ENCODE data around the gene PDGFA.

PDGFA gene

GRCh38 chr7:494259-494687 is 25.4 kb downstream of the PDGFA start:
- in situ Hi-C loops (cut with HindIII; ENCODE audit: low sequenced_read_pairs), result no loop called here
- TF ChIP-seq, protein P1, sequence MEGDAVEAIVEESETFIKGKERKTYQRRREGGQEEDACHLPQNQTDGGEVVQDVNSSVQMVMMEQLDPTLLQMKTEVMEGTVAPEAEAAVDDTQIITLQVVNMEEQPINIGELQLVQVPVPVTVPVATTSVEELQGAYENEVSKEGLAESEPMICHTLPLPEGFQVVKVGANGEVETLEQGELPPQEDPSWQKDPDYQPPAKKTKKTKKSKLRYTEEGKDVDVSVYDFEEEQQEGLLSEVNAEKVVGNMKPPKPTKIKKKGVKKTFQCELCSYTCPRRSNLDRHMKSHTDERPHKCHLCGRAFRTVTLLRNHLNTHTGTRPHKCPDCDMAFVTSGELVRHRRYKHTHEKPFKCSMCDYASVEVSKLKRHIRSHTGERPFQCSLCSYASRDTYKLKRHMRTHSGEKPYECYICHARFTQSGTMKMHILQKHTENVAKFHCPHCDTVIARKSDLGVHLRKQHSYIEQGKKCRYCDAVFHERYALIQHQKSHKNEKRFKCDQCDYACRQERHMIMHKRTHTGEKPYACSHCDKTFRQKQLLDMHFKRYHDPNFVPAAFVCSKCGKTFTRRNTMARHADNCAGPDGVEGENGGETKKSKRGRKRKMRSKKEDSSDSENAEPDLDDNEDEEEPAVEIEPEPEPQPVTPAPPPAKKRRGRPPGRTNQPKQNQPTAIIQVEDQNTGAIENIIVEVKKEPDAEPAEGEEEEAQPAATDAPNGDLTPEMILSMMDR (IDR thresholded peaks at IDR 0.05; ENCODE audit: low read depth, low read length), result no peak
- no peak overlapping the region for H3K4me3 ChIP-seq (ENCODE audit: low read depth, low read length)
- DNase-seq (ENCODE audit: low read depth, low spot score), result no peak

DNA sequence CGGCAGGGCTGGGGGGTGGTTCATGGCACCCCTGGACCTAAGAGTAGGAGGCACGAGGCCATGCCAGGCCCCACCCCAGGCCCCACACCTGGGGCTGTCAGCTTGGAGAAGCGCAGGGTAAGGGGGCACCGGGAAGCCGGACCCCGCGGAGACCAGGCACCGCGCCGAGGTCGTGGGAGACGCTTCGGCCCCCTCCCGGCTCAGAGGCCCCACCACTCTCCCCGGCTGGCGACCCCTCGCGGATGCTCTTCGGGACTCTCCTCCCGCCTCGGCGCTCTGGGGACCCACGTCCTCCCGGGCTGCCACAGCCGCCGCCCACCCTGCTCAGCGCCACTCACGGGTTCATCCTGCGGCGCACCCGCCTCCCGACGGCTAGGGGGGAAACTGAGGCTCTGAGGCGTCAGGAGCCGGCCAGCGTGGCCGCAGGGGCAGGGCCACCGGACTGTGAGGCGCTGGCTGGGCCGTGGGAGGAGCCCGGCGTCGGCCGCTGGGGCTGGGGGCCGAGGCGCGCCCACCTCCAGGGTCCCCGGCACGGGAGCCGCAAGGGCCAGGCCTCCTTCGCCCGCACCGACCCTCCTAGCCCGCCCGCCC is 25.9 kb downstream of the PDGFA start:
- in situ Hi-C loops (cut with HindIII; ENCODE audit: low sequenced_read_pairs), result no loop called here
- no peak for DNase-seq (ENCODE audit: low read depth, low spot score)
- TF ChIP-seq, protein P1 (IDR thresholded peaks at IDR 0.05; ENCODE audit: low read depth, low read length), result no peak

DNA sequence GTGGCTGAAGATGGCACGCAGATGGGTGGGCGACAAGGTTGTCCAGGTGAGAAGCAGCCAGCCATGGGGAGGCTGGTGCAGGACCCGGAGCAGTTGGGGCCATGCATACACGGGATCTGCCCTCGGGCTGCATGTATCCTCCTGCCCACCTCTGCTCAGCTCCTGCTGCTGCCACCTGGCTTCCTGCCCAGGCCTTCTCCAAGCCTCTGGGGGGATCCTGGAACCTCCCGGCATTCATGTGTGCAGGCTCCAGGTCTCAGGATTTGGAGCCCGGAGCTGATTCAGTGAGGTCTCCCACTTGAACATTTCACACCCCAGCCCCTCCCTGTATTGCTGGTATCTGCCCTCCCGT is 27.0 kb downstream of the PDGFA start:
- in situ Hi-C loops (cut with HindIII; ENCODE audit: low sequenced_read_pairs), result no loop called here
- TF ChIP-seq, protein P1 (IDR thresholded peaks at IDR 0.05; ENCODE audit: low read depth, low read length), result no peak
- DNase-seq (ENCODE audit: low read depth, low spot score), result no peak
- no peak overlapping the region for H3K4me3 ChIP-seq (ENCODE audit: low read depth, low read length)

More for the DNA sequence above, 25.9 kb downstream of the PDGFA start:
- no peak overlapping the region for H3K4me3 ChIP-seq (ENCODE audit: low read depth, low read length)

DNA sequence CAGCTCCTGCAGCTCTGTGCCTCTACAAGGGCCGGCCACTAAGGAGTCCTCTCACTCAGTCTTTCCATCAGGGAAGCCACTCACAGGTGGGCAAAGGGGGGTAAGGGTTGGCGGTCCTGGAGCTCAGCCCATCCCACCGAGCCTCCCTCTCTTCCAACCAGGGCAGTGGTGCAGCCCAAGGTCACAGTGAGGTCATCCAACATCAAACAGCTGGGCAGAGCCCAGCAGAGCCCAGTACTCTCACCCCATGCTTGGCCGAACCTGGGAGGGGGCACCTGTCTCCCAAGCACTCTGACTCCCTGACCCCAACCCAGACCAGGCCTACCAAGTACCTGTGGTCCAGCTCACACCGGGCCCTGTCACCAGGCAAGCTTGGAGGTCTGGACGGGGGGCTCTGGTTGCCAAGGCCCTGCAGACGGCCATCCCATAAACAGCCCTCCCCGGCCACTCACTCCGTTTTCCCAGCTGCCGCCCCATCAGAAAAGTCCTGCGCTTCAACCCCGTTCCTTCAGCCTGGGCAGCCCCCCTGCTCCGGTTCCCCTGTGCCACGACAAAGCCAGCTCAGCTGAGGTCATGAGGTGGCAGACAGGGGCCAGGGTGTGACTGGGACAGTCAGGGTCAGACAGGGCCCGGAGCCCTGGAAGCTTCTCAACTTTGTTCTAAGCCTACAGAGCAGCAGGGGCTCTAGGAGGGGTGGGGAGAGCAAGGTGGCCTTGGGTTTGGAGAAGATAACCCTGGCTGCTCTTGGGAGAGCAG is 27.5 kb downstream of the PDGFA start:
- TF ChIP-seq, protein P1 (IDR thresholded peaks at IDR 0.05; ENCODE audit: low read depth, low read length), result no peak
- no peak overlapping the region for H3K4me3 ChIP-seq (ENCODE audit: low read depth, low read length)
- DNase-seq (ENCODE audit: low read depth, low spot score), result no peak
- in situ Hi-C loops (cut with HindIII; ENCODE audit: low sequenced_read_pairs), result no loop called here

DNA sequence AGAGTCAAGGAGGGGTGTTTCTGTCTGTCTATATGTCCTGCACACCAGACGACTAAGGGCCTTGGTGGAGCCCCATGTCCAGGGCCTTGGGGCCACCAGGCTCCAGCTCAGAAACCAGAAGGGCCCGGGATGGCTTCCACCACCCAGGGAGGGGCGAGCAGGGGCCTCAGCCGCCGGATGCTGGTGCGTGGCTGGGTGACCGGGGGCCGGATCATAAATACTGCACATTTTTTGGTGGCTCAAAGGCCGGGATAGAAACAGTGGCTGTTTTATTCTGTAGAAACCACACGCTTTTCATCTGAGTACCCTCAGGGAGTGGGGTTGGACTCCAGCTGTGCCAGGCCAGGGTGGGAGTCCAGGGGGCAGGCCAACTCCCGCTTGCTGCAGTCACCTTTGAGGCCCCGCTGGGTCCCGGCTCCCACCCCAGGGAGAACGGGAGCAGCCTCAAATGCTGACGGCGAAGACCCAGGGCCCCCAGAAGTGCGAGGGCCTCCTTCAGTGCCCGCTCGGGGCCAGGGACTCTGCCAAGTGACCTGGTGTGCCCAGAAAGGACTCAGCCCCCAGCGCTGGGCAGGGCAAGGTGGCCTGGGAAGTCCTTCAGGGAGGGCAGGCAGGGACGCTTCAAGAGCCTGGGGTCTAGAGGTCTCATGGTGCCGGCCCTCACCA is 28.2 kb downstream of the PDGFA start:
- DNase-seq (ENCODE audit: low read depth, low spot score), result no peak
- in situ Hi-C loops (cut with HindIII; ENCODE audit: low sequenced_read_pairs), result no loop called here
- TF ChIP-seq, protein P1 (IDR thresholded peaks at IDR 0.05; ENCODE audit: low read depth, low read length), result no peak
- no peak overlapping the region for H3K4me3 ChIP-seq (ENCODE audit: low read depth, low read length)

DNA sequence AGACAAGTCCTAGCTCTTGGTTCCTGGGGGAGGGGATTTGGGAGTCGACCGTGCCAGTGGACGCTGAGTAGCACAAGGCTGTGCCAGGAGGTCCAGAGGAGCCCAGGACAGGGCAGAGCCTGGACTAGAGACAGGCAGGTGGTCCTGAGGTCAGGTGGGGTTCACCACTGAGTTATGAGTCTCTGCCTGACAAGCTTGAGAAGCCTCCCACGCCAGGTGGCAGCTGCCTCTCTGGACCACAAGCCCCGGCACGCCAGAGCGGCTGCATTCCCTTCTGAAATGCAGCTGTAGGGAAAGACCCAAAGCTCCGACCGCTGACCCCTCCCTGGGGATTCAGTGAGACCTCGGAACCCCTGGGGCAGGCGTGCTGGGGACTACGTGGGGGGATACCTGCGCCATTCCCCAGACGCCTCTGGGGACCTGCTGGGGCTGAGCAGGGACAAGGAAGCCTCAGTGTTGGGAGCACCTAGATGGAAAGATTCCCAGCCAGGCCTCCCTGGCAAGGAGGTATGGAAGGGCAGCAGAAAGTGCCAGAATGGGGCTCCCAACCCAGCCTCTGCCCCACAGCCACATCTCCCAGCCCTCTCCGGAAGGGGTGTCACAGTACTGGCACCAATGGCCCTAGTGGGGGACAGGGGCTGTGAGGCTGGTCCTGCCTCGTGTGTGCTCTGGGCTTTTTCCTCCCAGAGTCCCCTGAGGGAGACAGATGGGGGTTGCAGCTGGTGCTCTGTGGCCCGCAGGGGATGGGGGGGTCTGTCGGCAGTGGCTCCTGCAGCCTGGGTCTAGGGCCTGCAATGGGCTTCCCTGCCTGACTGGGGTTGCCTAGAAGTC is 29.0 kb downstream of the PDGFA start:
- TF ChIP-seq, protein P1 (IDR thresholded peaks at IDR 0.05; ENCODE audit: low read depth, low read length), result no peak
- DNase-seq (ENCODE audit: low read depth, low spot score), result no peak
- no peak overlapping the region for H3K4me3 ChIP-seq (ENCODE audit: low read depth, low read length)
- in situ Hi-C loops (cut with HindIII; ENCODE audit: low sequenced_read_pairs), result no loop called here

Data from astrocyte of the spinal cord (primary cell).